Stimulated activated CD4-positive, alpha-beta T cell treated with anti-CD3 and anti-CD28 coated beads, Interleukin-15, amount 100 ng/mL, for 24 hours (primary cell): Measurements from ENCODE around the gene APOO.
"Not testable (repeated sequence)": the region's sequence is repeated elsewhere in the genome, so short reads cannot be mapped to it uniquely, and the experiment has no call there.

Source experiments
- DNase-seq: peaks from one replicate; pipeline ENCODE4 v3.0.0-alpha.2; 2020

The APOO gene

DNA sequence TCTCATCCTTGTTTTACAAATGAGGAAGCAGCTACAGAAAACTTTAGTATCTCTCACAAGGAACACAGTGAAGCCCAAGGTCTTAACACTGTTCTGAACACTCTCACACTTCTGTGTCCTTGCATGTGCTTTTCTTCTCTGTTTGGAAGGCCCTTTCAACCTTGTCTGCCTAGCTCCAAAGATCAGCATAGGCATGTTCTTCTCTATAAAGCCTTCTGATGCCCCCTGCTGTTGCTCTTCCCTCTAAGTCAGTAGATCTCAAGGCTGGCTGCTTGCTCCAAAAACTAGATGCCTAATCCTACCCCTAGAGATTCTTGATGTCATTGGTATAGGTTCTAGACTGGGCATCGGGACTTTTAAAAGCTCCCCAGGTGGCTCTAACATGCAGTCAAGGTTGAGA is 5.9 kb downstream of the APOO start:
- DNase-seq: peak; percentile 30

DNA sequence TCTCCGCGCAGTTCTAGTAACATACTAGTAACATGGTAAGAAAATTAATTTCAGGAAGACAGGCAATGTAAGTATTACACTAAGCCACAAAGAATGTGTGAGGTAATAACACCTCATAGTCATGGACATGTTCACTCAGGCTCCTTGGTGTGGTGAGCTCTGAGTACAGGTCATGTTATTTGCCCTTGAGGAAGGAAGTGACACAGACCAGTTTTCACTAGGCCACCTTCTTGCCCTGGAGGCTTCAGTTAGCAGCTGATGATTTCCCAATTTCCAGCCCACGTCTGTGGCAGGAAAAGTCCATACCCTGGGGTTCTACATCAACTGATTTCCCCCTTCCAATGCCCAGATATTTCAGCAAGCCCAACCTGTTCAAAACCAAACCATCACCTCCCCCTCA is 6.7 kb downstream of the APOO start:
- no peak for DNase-seq

- no peak for DNase-seq
Observed at GRCh38 chrX:23900220-23900797, 7.4 kb downstream of the APOO start.

DNA sequence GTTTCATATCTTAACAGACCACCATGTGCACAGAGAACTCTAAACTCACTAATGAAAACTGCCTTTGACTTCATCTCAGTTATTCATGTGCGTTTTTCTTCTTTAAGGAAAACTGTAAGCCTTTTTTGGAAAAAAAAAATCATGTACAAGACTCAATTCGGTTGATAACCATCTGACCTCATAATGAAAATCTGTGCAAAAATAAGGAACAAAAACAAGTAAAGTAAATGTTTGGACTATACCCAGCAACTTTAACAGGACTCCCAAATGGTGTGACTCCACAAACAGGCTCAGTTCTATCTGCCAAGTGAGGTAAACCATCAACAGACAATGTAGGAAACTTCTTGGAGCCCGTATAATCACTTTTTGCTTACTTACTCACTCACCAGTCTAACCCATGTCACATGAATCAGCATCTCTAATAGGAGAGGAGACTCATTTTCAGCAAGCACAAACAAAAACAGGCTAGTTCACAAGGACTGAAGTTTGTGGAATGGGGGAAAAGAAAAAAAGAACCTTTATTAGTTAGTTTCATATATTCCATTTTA is 9.3 kb downstream of the APOO start:
- no peak for DNase-seq

- no peak for DNase-seq
Observed at GRCh38 chrX:23896981-23897380, 10.8 kb downstream of the APOO start.

DNA sequence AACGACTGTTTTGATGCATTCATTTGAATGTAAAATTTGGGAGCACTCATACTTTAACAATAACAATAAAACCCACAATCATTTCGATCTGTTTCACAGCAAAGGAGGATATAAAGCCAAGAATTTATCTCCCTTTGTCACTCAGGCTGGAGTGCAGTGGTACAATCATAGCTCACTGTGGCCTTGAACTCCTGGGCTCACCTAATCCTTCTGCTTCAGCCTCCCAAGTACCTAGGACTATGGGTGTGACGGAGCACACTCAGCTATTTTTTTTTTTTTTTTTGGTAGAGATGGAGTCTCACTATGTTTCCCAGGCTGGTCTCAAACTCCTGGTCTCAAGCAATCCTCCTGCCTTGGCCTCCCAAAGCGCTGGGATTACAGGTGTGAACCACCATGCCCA is 11.2 kb downstream of the APOO start:
- not testable (repeated sequence) for DNase-seq

- not testable (repeated sequence) for DNase-seq
Observed at GRCh38 chrX:23894993-23895392, 12.7 kb downstream of the APOO start.

- no peak for DNase-seq
Observed at GRCh38 chrX:23890933-23891332, 16.8 kb downstream of the APOO start.

- no peak for DNase-seq
Observed at GRCh38 chrX:23888887-23889501, 18.7 kb downstream of the APOO start.

DNA sequence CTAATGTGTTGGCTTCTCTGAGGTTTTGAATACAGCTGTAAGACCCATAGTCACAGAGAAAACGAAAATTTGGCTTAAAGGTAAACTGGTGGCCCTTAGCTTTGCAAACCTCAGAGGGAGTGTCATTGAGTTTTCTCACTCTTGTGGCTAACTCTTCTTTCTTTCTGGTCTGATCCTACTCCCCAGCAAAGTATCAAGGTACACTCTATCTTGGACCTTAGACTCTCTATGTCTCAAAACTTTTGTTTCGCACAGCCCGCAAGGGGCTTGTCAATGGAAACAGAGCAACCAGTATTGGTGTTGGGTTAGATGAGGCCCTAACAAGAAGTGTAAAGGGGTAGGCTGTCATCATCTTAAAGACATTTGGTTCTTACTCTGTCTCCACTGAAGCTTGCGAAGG is 19.8 kb downstream of the APOO start:
- no peak for DNase-seq

DNA sequence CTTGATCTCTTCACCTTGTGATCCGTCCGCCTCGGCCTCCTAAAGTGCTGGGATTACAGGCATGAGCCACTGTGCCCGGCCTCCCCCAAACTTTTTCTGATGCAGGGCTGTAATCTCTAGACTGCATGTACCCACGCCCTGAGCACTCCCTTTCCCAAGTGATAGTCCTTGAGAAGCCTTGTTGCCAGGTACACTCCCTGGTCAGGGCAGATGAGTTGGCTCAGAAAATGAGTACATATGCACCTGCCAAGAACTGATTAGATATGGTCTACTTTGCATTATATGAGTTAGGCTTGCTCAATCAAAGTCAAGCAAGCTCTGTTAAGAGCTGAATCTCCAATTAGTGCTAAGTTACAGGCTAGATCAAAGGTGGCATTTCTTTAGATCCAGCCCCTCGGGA is 20.3 kb downstream of the APOO start:
- DNase-seq: no peak

- DNase-seq: no peak
Observed at GRCh38 chrX:23885803-23886202, 21.9 kb downstream of the APOO start.

GRCh38 chrX:23884427-23885024 is 23.2 kb downstream of the APOO start:
- DNase-seq: no peak

DNA sequence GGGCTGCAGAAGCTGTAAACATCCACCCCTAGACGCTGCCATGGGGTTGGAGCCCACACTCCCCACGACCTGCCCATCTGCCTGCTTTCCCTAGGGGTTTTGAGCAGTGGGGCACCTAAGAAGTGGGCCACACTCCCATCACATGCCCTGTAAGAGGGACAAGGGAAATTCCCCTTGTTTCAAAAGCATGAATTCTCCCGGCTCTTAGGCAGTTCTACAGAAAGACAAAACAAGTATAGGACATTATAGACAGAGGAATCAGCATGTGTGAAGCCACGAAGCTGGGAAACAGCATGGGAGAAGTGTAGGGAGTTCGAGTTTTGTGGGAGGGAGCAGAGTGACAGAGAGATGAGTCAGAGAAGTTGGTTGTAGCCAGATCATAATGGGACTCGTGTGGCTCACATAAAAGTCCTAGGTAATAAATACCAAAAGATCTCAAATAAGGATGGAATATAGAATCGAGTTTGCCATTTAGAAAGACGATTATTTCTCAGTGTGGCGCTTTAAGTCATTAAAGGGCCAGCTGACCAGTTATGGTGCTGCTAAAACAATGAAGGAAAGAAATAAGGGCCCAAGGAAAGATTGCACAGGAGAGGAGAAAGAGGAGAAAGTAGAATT is 23.9 kb downstream of the APOO start:
- DNase-seq: peak; percentile 26

GRCh38 chrX:23879380-23880090 is 28.2 kb downstream of the APOO start:
- DNase-seq: no peak

- no peak for DNase-seq
Observed at GRCh38 chrX:23871905-23872546, 35.7 kb downstream of the APOO start.

DNA sequence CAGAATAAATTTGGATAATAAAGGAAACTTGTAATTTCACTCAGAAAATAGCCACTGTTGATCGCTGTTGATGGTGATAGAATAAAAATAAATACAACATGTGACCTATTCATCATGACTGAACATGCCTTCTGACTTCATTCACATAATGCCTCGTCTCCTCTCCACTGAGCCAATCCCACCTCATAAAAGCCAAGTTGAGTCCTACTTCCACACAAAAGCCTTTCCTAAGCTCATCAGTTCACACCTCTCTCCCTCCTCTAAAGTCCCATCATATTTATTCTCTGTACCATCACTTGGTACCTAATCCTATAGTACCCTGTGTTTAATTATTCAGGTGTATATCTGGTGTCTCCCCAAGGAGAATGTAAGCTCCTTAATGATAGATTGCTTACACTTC is 37.7 kb downstream of the APOO start:
- DNase-seq: no peak

DNA sequence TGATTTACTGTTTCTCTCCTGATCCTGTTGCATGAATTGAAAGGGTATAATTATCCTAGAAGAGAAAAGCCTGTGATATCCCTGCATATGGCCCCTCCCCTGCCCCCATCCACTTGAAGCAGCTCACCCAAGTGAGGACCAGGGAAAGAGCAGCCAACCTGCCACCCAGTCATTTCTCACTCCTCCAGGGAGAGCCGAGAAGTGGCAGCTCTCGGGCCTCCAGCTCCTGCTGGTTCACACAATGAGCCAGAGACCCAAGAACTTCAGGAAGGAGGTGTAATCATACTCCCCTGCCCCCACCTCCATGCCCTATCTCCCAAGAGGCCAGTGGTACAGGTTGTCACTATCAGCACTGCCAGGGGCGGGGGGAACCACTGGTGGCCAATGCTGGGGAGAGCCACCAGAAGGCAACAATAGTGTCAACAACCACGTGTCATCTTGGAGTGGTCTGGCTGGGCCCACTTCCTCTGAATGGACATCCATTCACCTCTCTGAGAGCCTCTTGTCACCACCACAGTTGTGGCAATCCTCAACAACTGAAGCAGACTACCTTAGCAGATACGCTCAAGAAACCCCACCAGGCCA is 42.9 kb downstream of the APOO start:
- no peak for DNase-seq

GRCh38 chrX:23861952-23862351 is 45.8 kb downstream of the APOO start:
- not testable (repeated sequence) for DNase-seq

DNA sequence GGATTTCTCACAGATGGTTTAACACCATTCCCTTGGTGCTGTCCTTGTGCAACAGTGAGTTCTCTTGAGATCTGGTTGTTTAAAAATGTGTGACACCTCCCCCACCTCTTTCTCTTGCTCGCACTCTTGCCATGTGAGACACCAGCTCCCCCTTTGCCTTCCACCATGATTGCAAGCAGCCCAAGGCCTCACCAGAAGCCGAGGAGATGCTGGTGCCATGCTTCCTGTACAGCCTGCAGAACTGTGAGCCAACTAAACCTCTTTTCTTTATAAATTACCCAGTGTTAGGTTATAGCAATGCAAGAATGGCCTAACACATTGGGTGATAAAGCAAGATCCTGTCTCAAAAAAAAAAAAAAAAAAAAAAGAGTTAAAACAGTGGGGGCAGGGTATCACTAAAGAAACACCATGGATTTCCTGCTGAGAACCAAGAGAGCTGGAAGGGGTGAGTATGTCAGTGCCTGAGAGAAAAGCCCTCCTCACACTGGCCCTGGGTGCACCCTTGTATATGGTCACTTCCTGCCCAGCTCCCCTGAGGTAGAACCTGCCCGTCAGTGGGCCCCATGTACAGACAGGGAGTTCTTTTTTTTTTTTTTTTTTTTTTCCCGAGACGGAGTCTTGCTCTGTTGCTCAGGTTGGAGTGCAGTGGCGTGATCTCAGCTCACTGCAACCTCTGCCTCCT is 46.4 kb downstream of the APOO start:
- DNase-seq: no peak

- not testable (repeated sequence) for DNase-seq
Observed at GRCh38 chrX:23859238-23859637, 48.5 kb downstream of the APOO start.

DNA sequence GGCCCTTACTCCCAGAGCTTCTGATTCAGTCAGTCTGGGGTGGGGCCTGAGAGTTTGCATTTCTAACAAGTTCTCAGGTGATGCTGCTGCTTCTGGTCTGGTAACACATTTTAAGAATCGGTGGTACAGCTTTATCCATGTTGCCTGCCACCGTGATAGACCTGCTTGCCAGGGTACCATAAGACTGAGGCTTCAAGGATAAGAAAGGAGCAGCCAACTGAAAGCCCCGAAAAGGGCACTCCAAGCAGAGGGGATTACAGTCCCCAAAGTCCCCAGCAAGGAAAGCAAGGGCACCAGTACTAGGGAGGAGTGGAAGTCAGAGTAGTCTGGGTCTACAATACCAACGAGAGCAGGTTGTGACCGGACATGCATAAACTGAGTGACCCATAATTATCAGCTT is 49.8 kb downstream of the APOO start:
- no peak for DNase-seq
